ENCODE results near the gene EIF3B.

DNA sequence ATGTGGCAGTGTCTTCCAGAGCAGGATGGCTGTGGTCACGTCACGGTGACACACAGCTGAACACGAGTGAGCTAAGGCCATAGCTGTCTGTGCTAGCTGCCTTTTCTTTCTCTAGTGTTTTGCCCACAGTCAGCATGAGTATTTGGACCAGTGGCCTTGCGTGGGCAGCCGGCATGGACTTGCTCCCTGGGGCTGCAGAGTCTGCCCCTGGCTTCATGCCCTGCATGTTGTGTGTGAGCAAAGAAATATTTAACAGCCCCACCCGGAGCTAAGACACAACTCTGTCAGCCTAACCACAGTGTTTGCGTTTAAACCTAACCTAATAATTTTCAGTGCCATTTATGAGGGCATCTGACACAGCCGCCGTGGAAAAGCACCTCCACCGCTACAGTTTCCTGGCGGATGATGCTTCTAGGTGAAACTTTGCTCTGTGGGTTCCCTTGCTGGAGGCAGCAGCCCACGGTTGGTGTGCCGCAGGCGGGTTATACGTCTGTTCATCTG, 63.4 kb downstream of the EIF3B start:
- no peak for TF ChIP-seq MXI1 (IDR thresholded peaks at IDR 0.05; ENCODE audit: borderline replicate concordance, low read depth, low read length)
- TF ChIP-seq, protein P1, sequence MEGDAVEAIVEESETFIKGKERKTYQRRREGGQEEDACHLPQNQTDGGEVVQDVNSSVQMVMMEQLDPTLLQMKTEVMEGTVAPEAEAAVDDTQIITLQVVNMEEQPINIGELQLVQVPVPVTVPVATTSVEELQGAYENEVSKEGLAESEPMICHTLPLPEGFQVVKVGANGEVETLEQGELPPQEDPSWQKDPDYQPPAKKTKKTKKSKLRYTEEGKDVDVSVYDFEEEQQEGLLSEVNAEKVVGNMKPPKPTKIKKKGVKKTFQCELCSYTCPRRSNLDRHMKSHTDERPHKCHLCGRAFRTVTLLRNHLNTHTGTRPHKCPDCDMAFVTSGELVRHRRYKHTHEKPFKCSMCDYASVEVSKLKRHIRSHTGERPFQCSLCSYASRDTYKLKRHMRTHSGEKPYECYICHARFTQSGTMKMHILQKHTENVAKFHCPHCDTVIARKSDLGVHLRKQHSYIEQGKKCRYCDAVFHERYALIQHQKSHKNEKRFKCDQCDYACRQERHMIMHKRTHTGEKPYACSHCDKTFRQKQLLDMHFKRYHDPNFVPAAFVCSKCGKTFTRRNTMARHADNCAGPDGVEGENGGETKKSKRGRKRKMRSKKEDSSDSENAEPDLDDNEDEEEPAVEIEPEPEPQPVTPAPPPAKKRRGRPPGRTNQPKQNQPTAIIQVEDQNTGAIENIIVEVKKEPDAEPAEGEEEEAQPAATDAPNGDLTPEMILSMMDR (conservative IDR thresholded peaks at IDR 0.05; ENCODE audit: low read depth, low read length) = no peak
- TF ChIP-seq MAFK (IDR thresholded peaks at IDR 0.05; ENCODE audit: low read depth, low read length) = no peak
- no peak for TF ChIP-seq POLR2A (IDR thresholded peaks at IDR 0.05; ENCODE audit: low read depth, low read length)
- TF ChIP-seq SMC3 (IDR thresholded peaks at IDR 0.05; ENCODE audit: low read depth, low read length) = no peak
- no peak for TF ChIP-seq USF2 (IDR thresholded peaks at IDR 0.05; ENCODE audit: low read depth, low read length)
- TF ChIP-seq CEBPB (IDR thresholded peaks at IDR 0.05; ENCODE audit: low read depth, low read length) = no peak
- no peak for TF ChIP-seq FOS (IDR thresholded peaks at IDR 0.05; ENCODE audit: low read depth, low read length)
